ENCODE measurements around the gene RTL10.
A peak's percentile ranks its signal among the peaks of the same experiment; 100 is the strongest.

RTL10 gene

DNA sequence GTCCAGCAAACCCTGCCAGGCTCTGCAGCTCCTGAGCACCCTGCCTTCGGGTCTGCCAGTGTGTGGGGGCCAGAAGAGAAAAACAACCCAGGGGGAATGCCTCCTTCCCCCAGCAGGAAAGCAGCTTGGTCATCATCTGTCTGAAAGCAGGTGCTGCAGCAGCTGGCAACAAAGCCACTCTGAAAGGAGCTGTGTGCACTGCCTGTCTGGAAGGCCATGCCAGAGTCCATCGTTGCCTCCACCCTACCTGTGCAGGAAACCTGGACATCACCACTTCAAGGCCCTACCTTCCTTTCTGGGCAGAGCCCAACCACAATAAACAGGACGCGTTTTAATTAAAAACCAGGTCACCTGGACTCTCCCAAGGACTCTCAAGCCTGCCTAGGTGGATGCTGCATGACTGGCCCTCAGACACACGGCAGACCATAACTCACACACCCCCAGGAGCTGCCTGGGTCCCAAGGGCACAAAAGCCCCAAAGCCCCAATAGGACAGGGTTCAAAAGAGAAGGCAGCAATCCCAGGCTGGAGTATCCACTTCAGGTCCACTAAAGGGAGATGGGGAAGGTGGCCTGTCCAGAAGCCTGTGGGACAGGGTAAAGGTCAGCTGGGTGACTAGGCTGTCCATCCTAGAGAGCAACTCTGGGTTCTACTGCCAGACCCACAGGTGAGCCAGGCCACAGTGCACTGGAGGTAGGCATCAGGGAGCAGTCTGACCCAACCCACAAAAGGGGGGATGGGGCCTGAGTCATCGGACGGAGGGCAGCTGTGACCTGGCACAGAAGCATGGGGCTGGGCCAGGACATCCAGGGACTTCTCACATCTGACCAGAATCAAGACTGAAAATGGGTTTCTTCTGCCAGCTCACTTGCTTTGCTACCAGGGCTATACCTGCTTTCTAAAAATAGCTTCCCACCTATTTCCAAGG, 6.1 kb downstream of the RTL10 start:
- TF ChIP-seq, protein P1, sequence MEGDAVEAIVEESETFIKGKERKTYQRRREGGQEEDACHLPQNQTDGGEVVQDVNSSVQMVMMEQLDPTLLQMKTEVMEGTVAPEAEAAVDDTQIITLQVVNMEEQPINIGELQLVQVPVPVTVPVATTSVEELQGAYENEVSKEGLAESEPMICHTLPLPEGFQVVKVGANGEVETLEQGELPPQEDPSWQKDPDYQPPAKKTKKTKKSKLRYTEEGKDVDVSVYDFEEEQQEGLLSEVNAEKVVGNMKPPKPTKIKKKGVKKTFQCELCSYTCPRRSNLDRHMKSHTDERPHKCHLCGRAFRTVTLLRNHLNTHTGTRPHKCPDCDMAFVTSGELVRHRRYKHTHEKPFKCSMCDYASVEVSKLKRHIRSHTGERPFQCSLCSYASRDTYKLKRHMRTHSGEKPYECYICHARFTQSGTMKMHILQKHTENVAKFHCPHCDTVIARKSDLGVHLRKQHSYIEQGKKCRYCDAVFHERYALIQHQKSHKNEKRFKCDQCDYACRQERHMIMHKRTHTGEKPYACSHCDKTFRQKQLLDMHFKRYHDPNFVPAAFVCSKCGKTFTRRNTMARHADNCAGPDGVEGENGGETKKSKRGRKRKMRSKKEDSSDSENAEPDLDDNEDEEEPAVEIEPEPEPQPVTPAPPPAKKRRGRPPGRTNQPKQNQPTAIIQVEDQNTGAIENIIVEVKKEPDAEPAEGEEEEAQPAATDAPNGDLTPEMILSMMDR (IDR thresholded peaks at IDR 0.05; ENCODE audit: low read depth, low read length), result no peak
- no peaks in the 10 kb centered on the region for H3K27me3 ChIP-seq
- H3K4me3 ChIP-seq (ENCODE audit: low read depth, low read length), result no peak overlapping the region
- H3K4me1 ChIP-seq, result peaks cover 17% of the 10 kb centered on the region
- H3K9me3 ChIP-seq, result no peaks in the 10 kb centered on the region; the same call in 1 of the 2 replicates
- no peak for DNase-seq
- H3K36me3 ChIP-seq, result peaks cover 34% of the 10 kb centered on the region

DNA sequence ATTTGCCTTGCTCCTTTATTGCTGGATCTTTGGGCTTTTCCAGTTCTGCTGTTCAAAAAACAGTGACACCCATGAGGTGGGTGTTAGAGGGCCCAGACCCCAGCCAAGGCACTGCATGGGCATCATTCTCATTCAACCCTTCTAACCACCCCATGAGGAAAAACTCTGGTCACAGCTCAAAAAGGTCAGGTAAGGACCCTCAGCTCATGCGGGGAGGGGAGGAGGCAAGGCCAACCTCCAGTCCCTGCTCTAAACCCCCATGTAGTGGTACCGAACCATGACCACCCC, 7.4 kb downstream of the RTL10 start:
- Histone ChIP-seq H3K4me3 (ENCODE audit: low read depth, low read length) (no peak overlapping the region), H3K36me3 (peaks cover 30% of the 10 kb centered on the region), H3K9me3 (no peaks in the 10 kb centered on the region; the same call in 1 of the 2 replicates), H3K4me1 (peaks cover 30% of the 10 kb centered on the region), H3K27me3 (no peaks in the 10 kb centered on the region)
- DNase-seq, result no peak
- TF ChIP-seq, protein P1 (IDR thresholded peaks at IDR 0.05; ENCODE audit: low read depth, low read length), result no peak

DNA sequence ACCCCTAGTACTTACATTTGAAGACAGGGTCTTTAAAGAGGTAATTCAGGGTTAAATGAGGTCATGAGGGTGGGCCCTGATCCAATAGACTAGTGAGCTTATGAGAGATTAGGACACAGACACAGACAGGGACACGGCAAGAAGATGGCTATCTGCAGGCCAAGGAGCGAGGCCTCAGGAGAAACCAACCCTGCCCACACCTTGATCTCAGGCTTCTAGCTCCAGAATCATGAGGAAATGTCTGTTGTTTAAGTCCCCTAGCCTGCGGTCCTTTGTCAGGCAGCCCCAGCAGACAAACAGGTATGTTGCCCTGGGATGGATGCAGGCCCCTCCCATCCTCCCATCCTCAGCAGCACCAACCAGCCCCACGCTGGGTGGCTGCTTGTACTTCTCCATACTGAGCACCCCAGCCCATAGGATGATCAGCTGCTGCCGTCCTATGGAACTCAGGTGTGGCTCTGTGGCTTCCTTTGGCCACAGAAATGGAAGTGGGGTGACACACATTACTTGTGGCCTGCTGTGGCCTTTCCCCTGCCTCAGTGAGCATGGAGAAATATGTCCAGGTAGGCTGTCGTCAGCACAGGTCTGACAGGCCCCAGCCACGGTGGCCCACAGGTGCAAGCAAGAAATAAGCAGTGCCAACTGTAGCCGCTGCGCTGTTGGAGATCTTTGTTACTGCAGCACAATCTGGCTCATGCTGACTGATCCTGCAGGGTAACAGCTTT, 7.9 kb downstream of the RTL10 start:
- TF ChIP-seq, protein P1 (IDR thresholded peaks at IDR 0.05; ENCODE audit: low read depth, low read length), result no peak
- Histone ChIP-seq H3K9me3 (no peaks in the 10 kb centered on the region; the same call in 1 of the 2 replicates), H3K4me3 (ENCODE audit: low read depth, low read length) (no peak overlapping the region), H3K36me3 (peaks cover 25% of the 10 kb centered on the region), H3K4me1 (peaks cover 32% of the 10 kb centered on the region), H3K27me3 (no peaks in the 10 kb centered on the region)
- no peak for DNase-seq

DNA sequence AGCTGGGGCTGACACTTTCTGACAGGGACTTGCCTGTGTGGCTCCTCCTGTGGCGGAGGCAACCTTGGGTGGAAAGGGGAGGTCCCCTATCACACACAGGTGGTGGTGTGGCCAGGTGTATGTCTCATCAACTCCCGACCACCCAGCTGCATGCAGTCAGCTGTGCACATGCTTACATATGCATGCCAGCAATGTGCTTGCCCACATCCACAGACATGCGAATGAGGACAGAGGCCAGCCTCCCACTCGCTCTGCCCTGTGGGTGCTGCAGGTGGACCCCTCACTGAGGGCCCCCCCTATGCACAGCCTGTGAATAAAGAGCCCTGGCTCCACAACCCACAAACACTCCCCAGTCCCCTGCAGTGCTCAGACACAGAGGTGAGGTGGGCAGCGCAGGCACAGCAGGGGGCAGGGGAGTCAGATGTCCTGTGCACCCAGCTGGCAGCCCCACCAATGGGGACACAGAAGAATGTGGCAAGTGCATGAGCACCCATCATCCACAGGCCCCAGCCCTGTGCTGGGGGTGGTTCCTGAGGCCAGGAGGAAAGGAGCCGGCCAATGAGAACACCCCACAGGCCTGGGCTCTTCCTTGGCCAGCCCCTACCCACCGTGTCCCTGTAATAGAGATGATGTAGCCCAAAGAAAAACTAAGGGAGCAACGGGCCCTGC, 9.5 kb downstream of the RTL10 start:
- no peak for DNase-seq
- Histone ChIP-seq H3K4me1 (peaks cover 32% of the 10 kb centered on the region), H3K27me3 (no peaks in the 10 kb centered on the region), H3K9me3 (no peaks in the 10 kb centered on the region; the same call in 1 of the 2 replicates), H3K36me3 (peaks cover 10% of the 10 kb centered on the region), H3K4me3 (ENCODE audit: low read depth, low read length) (no peak overlapping the region)
- TF ChIP-seq, protein P1 (IDR thresholded peaks at IDR 0.05; ENCODE audit: low read depth, low read length), result no peak

DNA sequence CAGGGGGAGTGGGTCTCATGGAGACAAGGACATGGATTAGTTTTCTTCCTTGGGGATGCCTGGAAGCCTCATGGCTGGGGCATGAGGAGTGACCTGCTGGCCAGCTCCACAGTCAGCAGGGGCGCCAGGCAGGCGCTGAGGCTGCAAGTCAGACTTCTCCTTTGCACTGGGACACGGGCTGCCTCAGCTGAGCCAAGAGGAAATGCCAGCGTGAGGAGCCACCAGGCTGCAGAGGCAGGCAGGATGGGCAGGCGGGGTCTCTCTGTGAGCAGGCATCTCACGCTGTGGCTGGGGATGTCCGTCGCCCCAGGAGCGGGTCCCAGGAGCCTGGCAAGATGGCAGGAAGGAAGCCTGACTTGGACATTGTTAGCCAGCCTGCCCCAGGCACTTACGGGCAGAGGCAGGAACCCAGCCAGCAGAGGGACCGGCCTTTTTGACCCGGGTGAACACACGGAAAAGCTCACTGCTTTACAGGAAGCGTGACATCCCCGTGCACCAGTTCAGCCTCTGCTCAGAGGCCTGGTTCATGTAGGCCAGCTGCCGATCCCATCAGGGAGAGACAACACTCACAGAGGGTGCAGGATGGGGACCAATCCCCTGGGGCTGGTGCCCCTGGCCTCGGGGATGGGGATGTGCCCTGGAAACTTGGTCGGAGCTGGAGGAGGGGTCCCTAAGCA, 10.2 kb downstream of the RTL10 start:
- TF ChIP-seq, protein P1 (IDR thresholded peaks at IDR 0.05; ENCODE audit: low read depth, low read length), result peak; percentile 1; the same call in 1 of the 2 replicates
- DNase-seq, result peak; percentile 51
- peaks cover 7% of the 10 kb centered on the region for H3K36me3 ChIP-seq
- H3K9me3 ChIP-seq, result no peaks in the 10 kb centered on the region; the same call in 1 of the 2 replicates
- peak overlapping the region; percentile 20; the same call in 1 of the 2 replicates for H3K4me3 ChIP-seq (ENCODE audit: low read depth, low read length)
- H3K27me3 ChIP-seq, result no peaks in the 10 kb centered on the region
- peaks cover 32% of the 10 kb centered on the region for H3K4me1 ChIP-seq
